NCI-H1436 treated with DMSO at 0.1 percent for 48 hours (cell line): ENCODE data around the gene FHIT.

Source experiments
- DNase-seq: peaks from one replicate; lab custom pipeline; 2025; lab: John Stamatoyannopoulos, UW

FHIT gene

GRCh38 chr3:60047426-60048200 lies 1203.6 kb downstream of the FHIT start:
- no peak for DNase-seq

GRCh38 chr3:60046210-60046609 lies 1205.0 kb downstream of the FHIT start:
- no peak for DNase-seq

- DNase-seq, result no peak
These were observed 1205.6 kb downstream of the FHIT start for GRCh38 chr3:60045686-60046085.

DNA sequence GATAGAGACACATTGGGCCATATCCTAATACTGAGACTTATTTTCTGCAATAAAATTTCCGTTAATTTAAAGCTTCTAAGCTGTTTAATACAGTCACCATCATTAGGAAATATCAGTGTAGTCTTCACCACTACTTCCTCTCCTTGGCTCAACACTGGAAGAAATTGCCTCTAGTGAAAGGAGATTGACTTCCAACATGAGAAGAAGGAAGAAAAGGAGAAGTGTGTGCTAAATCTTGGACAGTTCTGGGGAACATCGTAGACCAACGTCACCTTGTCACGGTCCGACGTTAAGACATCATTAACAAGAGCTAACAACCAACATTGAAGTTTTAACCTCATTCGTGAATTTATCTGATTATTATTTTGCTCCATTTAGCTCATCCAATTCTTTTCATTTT lies 1214.4 kb downstream of the FHIT start:
- no peak for DNase-seq

DNA sequence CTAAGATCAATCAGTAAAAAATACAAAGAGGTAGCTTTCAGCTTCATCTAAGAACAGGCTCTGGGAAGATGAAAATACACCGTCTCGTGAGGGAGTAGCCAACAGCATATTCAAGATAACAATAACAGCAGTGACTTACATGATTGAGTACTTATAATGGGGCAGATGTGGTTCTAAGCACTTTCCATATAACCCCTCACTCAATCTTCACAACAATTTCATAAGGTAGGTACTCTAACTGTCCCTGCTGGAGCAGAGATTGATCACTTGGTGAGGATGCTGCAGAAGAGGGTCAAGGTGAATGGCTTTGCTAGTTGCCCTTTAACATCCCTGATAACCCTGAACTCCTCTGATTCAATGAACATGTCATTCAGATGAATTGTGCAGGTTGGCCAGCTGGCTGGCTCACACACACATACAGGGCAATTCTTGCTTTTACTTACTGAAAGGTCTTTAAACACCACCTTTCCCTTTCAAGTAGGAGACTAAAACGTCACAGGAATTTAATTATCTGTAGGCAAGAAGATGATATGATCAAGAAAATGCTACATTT lies 1217.3 kb downstream of the FHIT start:
- DNase-seq, result no peak

- DNase-seq, result no peak
These were observed 1220.3 kb downstream of the FHIT start for GRCh38 chr3:60030982-60031381.

GRCh38 chr3:60028233-60028632 lies 1223.0 kb downstream of the FHIT start:
- no peak for DNase-seq

GRCh38 chr3:60027335-60027734 lies 1223.9 kb downstream of the FHIT start:
- no peak for DNase-seq

- DNase-seq, result no peak
These were observed 1225.9 kb downstream of the FHIT start for GRCh38 chr3:60025096-60026050.

DNA sequence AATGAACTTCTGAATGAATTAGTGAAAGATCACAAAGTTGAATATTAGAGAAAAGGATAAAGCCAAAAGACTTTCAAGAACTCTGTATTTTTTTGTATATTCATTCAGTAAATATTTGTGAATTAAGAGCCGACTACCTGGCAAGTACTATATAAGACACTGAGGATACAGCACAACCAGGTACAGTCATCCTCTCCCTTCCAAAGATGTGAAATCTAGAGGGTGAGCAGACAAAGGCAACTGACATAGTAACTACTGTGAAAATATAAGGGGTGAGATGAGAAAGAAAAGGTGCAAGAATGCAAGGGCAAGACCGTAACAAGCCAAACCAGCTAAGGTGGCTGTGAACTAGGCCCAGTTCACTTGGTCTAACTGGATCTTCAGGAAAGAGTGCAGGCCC lies 1226.9 kb downstream of the FHIT start:
- DNase-seq, result no peak

GRCh38 chr3:60023189-60023588 lies 1228.1 kb downstream of the FHIT start:
- no peak for DNase-seq

- no peak for DNase-seq
These were observed 1233.6 kb downstream of the FHIT start for GRCh38 chr3:60017631-60018030.

GRCh38 chr3:60015032-60015705 lies 1236.1 kb downstream of the FHIT start:
- no peak for DNase-seq

DNA sequence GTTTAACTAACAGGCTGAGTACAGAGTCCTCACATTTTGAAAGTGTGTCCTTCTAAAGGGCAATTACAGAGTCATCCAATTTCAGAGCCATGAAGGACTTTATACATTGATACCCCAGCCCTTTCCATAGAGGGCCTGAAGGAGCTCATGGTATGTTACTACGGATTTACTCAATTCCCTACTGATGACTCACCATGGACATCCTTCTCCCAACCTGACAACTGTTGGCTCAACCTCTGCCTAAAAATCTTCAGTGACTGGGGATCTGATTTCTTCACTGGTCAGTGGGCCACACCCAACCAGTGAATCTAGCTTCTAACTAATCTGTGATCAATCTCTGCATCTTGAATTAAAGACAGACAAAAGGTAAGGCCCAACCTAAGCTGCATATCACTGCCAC lies 1238.0 kb downstream of the FHIT start:
- DNase-seq, result no peak

- no peak for DNase-seq
These were observed 1240.0 kb downstream of the FHIT start for GRCh38 chr3:60011218-60011617.

DNA sequence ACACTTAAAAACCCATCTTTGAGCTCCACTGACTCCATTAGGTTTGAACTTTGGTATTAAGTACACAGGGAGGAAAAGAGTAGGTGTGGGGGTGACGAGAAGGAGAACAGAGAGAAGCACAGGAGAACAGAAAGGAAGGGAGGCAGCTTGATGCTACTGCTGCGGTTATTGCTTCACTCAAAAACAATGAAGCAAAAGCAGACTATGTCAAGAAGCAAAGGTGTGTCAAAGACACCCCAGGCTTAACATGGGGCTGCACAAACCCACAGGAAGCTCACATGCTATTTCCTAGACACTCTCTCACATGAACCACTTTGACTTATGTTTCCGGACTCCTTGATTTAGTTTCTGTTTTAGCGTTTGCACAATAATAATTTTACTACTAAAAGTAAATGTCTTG lies 1240.5 kb downstream of the FHIT start:
- no peak for DNase-seq

GRCh38 chr3:60009931-60010478 lies 1241.2 kb downstream of the FHIT start:
- no peak for DNase-seq

DNA sequence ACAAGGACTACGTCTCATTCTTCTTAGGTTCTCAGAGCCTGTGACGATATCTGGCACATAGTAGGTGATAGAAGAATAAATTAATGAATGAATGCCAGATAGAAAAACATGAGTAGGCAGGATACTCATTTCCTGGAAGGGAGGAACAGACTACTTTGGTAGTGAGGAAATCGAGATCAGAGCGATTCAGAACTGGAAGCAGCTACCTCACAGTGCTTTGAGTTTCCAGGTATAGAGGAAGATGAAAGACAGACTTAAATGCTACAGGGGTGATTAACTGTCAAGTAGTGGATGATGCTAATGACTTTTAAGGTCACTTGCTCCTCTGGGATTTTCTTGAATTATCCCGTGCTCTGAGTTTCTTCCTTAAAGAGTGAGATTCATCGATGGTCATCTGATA lies 1249.9 kb downstream of the FHIT start:
- no peak for DNase-seq

DNA sequence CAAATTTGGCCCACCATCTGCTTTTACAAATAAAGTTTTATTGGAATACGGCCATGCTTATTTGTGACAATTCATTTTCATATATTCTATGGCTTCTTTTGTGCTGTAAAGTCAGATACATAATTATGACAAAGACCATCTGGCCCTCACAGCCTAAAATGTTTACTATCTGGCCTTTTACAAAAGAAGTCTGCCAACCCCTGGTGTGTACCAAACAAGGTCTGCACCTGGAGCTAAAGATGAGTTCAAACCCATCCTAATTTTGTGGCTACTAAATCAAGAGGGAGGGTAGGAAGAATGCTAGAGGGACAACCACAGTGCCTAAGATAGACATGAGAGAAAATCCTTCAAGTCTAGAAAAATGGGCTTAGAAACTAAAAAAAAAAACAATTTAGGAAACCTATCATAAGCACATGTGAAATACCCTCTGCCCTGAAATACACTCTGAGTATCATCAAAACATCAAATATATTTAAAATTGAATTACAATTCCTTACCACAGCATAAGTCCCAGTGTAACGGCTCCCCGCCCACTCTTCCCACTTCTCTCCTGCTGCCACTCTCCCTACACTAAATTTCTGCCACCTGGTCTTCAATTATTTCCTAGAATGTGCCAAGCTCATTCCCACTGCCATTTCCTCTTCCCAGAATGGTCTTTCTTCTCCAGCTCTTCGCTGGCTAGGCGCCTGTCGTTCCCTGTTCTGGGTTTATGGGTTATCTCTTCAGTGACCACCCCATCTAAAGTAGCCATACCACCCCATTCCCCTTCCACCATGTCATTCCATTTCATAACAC lies 1250.7 kb downstream of the FHIT start:
- DNase-seq, result no peak

- DNase-seq, result no peak
These were observed 1253.2 kb downstream of the FHIT start for GRCh38 chr3:59998058-59998457.

DNA sequence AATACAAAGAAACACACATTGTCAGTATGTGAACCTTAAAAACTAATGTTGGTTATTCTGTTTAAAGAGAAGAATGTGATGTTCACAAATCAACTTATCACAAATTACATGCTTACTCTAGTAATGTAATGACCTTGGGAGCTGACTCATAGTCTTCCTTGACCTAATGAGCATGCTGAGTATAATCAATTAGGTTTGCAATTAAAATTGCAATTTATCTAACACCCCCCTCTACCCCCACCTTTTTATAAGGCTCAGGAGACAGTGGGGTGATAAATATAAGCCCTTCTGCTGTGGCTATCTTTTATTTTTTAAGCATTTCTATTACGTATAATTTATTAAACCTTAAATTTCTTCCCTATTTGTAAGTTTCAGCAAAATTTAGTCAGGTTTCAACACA lies 1253.7 kb downstream of the FHIT start:
- no peak for DNase-seq
